Glutamatergic neuron (in vitro differentiated cells): ENCODE data around the gene EYS. TPM values are rescaled to one million over a fixed set of nuclear protein-coding genes. Genes with fewer than 3 reads are reported as not detected.

ENCODE experiments used
- DNase-seq: peaks from one replicate; pipeline ENCODE4 v3.0.0; 2022
- H3K27ac Mint-ChIP-seq: one replicate; pipeline ENCODE4 v1.8.0; 2020; ENCODE audit warnings: mild to moderate bottlenecking, mixed read lengths, inconsistent platforms; ENCODE audit not compliant: unreplicated experiment
- H3K27me3 Mint-ChIP-seq: one replicate; pipeline ENCODE4 v1.8.0; 2020; ENCODE audit warnings: mild to moderate bottlenecking, moderate library complexity, mixed read lengths, inconsistent platforms; ENCODE audit not compliant: unreplicated experiment
- H3K36me3 Mint-ChIP-seq: one replicate; pipeline ENCODE4 v1.8.0; 2020; ENCODE audit warnings: mild to moderate bottlenecking, mixed read lengths, inconsistent platforms; ENCODE audit not compliant: unreplicated experiment
- H3K4me1 Mint-ChIP-seq: one replicate; pipeline ENCODE4 v1.8.0; 2020; ENCODE audit warnings: mild to moderate bottlenecking, low read depth, mixed read lengths, inconsistent platforms; ENCODE audit not compliant: unreplicated experiment
- H3K4me3 Mint-ChIP-seq: one replicate; pipeline ENCODE4 v1.8.0; 2020; ENCODE audit warnings: mild to moderate bottlenecking, mixed read lengths, inconsistent platforms; ENCODE audit not compliant: unreplicated experiment
- H3K9me3 Mint-ChIP-seq: one replicate; pipeline ENCODE4 v1.8.0; 2020; ENCODE audit warnings: mild to moderate bottlenecking, moderate library complexity, mixed read lengths, inconsistent platforms; ENCODE audit not compliant: unreplicated experiment
- total RNA-seq: library from RNA; stranded (reverse); fragmentation: NEBNext Ultra II Directional; extraction: Animal tissue kit (Norgen Biotek cat#: 25700); gene quantifications from one replicate; pipeline ENCODE4 v1.2.1, GENCODE V29; 2021; ENCODE audit not compliant: unreplicated experiment
- TF ChIP-seq, protein P1 (sequence below): fragments of 200-600 bp; sonication (generic); IDR thresholded peaks from one replicate; pipeline ENCODE4 v1.5.0; 2021; ENCODE audit not compliant: partially characterized antibody, unreplicated experiment

EYS gene
- total RNA-seq, 1 donor from 2014 or later: 13.2 TPM

- H3K4me3 Mint-ChIP-seq: no peak overlapping the region
- no peak for DNase-seq
These were observed 1179.1 kb downstream of the EYS start for GRCh38 chr6:64527899-64528298.

GRCh38 chr6:64522859-64523258 is 1184.2 kb downstream of the EYS start:
- Mint-ChIP-seq H3K27me3 (no peaks in the 10 kb centered on the region), H3K9me3 (no peaks in the 10 kb centered on the region), H3K27ac (no peak overlapping the region), H3K36me3 (no peaks in the 10 kb centered on the region), H3K4me1 (no peaks in the 10 kb centered on the region), H3K4me3 (no peak overlapping the region)
- TF ChIP-seq, protein P1, sequence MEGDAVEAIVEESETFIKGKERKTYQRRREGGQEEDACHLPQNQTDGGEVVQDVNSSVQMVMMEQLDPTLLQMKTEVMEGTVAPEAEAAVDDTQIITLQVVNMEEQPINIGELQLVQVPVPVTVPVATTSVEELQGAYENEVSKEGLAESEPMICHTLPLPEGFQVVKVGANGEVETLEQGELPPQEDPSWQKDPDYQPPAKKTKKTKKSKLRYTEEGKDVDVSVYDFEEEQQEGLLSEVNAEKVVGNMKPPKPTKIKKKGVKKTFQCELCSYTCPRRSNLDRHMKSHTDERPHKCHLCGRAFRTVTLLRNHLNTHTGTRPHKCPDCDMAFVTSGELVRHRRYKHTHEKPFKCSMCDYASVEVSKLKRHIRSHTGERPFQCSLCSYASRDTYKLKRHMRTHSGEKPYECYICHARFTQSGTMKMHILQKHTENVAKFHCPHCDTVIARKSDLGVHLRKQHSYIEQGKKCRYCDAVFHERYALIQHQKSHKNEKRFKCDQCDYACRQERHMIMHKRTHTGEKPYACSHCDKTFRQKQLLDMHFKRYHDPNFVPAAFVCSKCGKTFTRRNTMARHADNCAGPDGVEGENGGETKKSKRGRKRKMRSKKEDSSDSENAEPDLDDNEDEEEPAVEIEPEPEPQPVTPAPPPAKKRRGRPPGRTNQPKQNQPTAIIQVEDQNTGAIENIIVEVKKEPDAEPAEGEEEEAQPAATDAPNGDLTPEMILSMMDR: no peak
- DNase-seq: no peak

More at GRCh38 chr6:64527899-64528298, 1179.1 kb downstream of the EYS start:
- no peaks in the 10 kb centered on the region for H3K4me1 Mint-ChIP-seq
- H3K27me3 Mint-ChIP-seq: no peaks in the 10 kb centered on the region
- TF ChIP-seq, protein P1: no peak
- no peak overlapping the region for H3K27ac Mint-ChIP-seq
- no peaks in the 10 kb centered on the region for H3K36me3 Mint-ChIP-seq
- no peaks in the 10 kb centered on the region for H3K9me3 Mint-ChIP-seq

GRCh38 chr6:64520050-64520449 is 1187.0 kb downstream of the EYS start:
- H3K27ac Mint-ChIP-seq: no peak overlapping the region
- no peak overlapping the region for H3K4me3 Mint-ChIP-seq
- H3K4me1 Mint-ChIP-seq: no peaks in the 10 kb centered on the region
- H3K27me3 Mint-ChIP-seq: no peaks in the 10 kb centered on the region
- TF ChIP-seq, protein P1: no peak
- H3K36me3 Mint-ChIP-seq: no peaks in the 10 kb centered on the region
- no peaks in the 10 kb centered on the region for H3K9me3 Mint-ChIP-seq
- DNase-seq: no peak

- H3K9me3 Mint-ChIP-seq: no peaks in the 10 kb centered on the region
- no peaks in the 10 kb centered on the region for H3K27me3 Mint-ChIP-seq
- DNase-seq: no peak
- TF ChIP-seq, protein P1: no peak
- H3K4me3 Mint-ChIP-seq: no peak overlapping the region
- H3K27ac Mint-ChIP-seq: no peak overlapping the region
- no peaks in the 10 kb centered on the region for H3K4me1 Mint-ChIP-seq
- H3K36me3 Mint-ChIP-seq: no peaks in the 10 kb centered on the region
These were observed 1190.6 kb downstream of the EYS start for GRCh38 chr6:64516393-64516792.

GRCh38 chr6:64507661-64508060 is 1199.4 kb downstream of the EYS start:
- Mint-ChIP-seq H3K27me3 (no peaks in the 10 kb centered on the region), H3K4me3 (no peak overlapping the region), H3K9me3 (no peaks in the 10 kb centered on the region), H3K27ac (no peak overlapping the region), H3K4me1 (no peaks in the 10 kb centered on the region), H3K36me3 (no peaks in the 10 kb centered on the region)
- DNase-seq: no peak
- TF ChIP-seq, protein P1: no peak
